GM12878 (cell line): Measurements from ENCODE around the gene IFI27L1.

Experiments
- ATF2 ChIP-seq: IDR thresholded peaks from 2 replicates; pipeline ENCODE4 v1.6.1; 2012; ENCODE audit warnings: low read length, inconsistent platforms
- FOXK2 ChIP-seq: fragments of 450-650 bp; IDR thresholded peaks from 2 replicates; pipeline ENCODE4 v1.6.1; 2017; ENCODE audit warnings: mild to moderate bottlenecking, moderate library complexity
- MAX ChIP-seq: IDR thresholded peaks from 2 replicates; pipeline ENCODE4 v1.6.1; 2012; ENCODE audit warnings: low read depth, low read length, improper control_type of control experiment
- NFYA ChIP-seq: IDR thresholded peaks from 2 replicates; pipeline ENCODE4 v1.6.1; 2011; ENCODE audit warnings: low read depth, mild to moderate bottlenecking, low read length, improper control_type of control experiment, borderline replicate concordance
- POLR2A ChIP-seq: IDR thresholded peaks from 2 replicates; pipeline ENCODE4 v1.6.1; 2011; ENCODE audit warnings: low read depth, mild to moderate bottlenecking, low read length
- RAD21 ChIP-seq: IDR thresholded peaks from 2 replicates; pipeline ENCODE4 v1.6.1; 2011; ENCODE audit warnings: mild to moderate bottlenecking, low read depth, low read length, moderate library complexity; ENCODE audit not compliant: insufficient read depth
- TAF1 ChIP-seq: IDR thresholded peaks from 2 replicates; pipeline ENCODE4 v1.6.1; 2011; ENCODE audit warnings: mild to moderate bottlenecking, low read depth, low read length, borderline replicate concordance
- ZNF217 ChIP-seq: fragments of 450-650 bp; IDR thresholded peaks from 2 replicates; pipeline ENCODE4 v1.6.1; 2017; ENCODE audit warnings: antibody characterized with exemption, mild to moderate bottlenecking
- ZNF274 ChIP-seq: IDR thresholded peaks from one replicate; pipeline ENCODE4 v1.8.0; 2011; ENCODE audit not compliant: insufficient read length, insufficient read depth

- no peak for TF ChIP-seq ZNF274
- no peak for TF ChIP-seq TAF1
- TF ChIP-seq RAD21, result no peak
- no peak for TF ChIP-seq ZNF217
- TF ChIP-seq FOXK2, result no peak
- TF ChIP-seq ATF2, result no peak
- TF ChIP-seq NFYA, result no peak
- TF ChIP-seq POLR2A, result 0 out of 2 replicates have a peak, but pooled peaks have one; percentile 33
- TF ChIP-seq MAX, result no peak
Measured at GRCh38 chr14:94045563-94046345, 35.4 kb upstream of the IFI27L1 start.
